ENCODE results near the gene PDE2A. TPM values are rescaled to one million over a fixed set of nuclear protein-coding genes. Genes with fewer than 3 reads are reported as not detected.

Gene PDE2A
- total and polyA plus RNA-seq, 10 of the 15 experiments (the other 5 are each of a cell fraction or from before 2014, with no cell fraction given): 0.06 to 0.15 (median 0.11) TPM; not detected in 6

DNA sequence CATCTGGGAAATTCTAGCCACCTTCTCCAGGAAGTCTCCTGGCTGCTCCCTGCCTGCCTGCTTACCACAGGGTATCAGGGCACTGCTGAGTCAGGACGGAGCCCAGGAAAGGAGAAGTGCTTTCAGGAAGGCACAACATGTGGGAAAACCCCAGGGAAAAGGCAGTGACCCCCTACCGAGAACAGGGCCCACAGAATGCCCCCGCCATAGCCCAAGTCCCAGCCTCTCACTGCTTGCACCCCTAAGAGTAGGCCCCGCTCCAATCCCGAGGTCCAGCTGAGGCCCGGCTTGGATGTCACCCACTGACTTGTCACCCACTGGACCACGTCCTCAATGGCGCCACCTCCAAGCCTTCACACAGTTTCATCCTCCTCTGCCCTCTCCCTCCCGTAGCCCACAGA, 43.9 kb upstream of the PDE2A start:
- in situ Hi-C loops (cut with MboI): no loop called here
- BruUV-seq (replicated peaks): no TSS peak
- RAD21 ChIA-PET (ENCODE audit: unreplicated experiment): interaction anchor here (1.3 to 2.0 kb wide), 3 partner anchors 10 to 76 kb away, joined by 3 to 5 read pairs (median 4); partner anchors contain the start of gene STARD10

More for the DNA sequence above, 43.9 kb upstream of the PDE2A start:
- Histone ChIP-seq H3K27me3 (replicated peaks in 1 of 2; ENCODE audit: control insufficient read depth in 2 of 2, insufficient read depth in 2 of 2, low read length in 1 of 2) (no peaks in the 10 kb centered on the region), H3K27ac (ENCODE audit: control insufficient read depth, insufficient read depth) (no peak overlapping the region), H3K9me3 (replicated peaks; ENCODE audit: control insufficient read depth, insufficient read depth, low read length) (no peaks in the 10 kb centered on the region), H2AFZ (ENCODE audit: control insufficient read depth, low read depth, low read length) (no peak overlapping the region), H3K79me2 (ENCODE audit: control insufficient read depth, insufficient read depth, low read length) (peaks cover 69% of the 10 kb centered on the region), H4K20me1 (ENCODE audit: control insufficient read depth, insufficient read depth) (peaks cover 8% of the 10 kb centered on the region), H3K4me2 (ENCODE audit: control insufficient read depth, insufficient read depth) (no peak overlapping the region; the same call in 1 of the 2 replicates), H3K9ac (ENCODE audit: control insufficient read depth, insufficient read depth, low read length) (no peak overlapping the region; the same call in 1 of the 2 replicates), H3K36me3 (ENCODE audit: control insufficient read depth in 2 of 2, insufficient read depth in 2 of 2, low read length in 1 of 2) (peaks cover 24 to 32% of the 10 kb centered on the region in 2 experiments), H3K4me1 (ENCODE audit: control insufficient read depth, insufficient read depth, low read length) (peaks cover 35% of the 10 kb centered on the region), H3K4me3 (no peak overlapping the region)
- ChIA-PET CTCF (interaction anchor here (0.6 to 18.4 kb wide), 7 partner anchors 8 to 287 kb away, joined by 3 to 469 read pairs (median 4); partner anchors contain the start of genes ARAP1, ATG16L2 and STARD10), POLR2A (interaction anchor here (1.0 kb wide), 2 partner anchors 37 to 75 kb away, joined by 3 read pairs; no protein-coding TSS in a partner anchor), SMC1A (ENCODE audit: uncharacterized antibody, unreplicated experiment) (no interaction called here)
- DNase-seq (ENCODE audit: low read depth, low spot score) (no peak), ATAC-seq (no peak), FAIRE-seq (no peak)
- WGBS (ENCODE audit: insufficient coverage, insufficient replicate concordance, low lambda C conversion rate, missing lambda C conversion rate): 59% methylated on average over 9 of the region's 9 CpGs
- TF ChIP-seq ESRRA (IDR thresholded peaks at IDR 0.05; ENCODE audit: low read length) (no peak), IKZF1 (conservative IDR thresholded peaks at IDR 0.05) (peak; percentile 26; the same call in 1 of the 2 replicates), NBN (IDR thresholded peaks at IDR 0.05) (no peak), SPI1 (IDR thresholded peaks at IDR 0.05; ENCODE audit: borderline replicate concordance, insufficient read depth, low read depth, low read length) (peak; percentile 44; the same call in 1 of the 2 replicates), FOXK2 (IDR thresholded peaks at IDR 0.05) (no peak), IKZF2 (IDR thresholded peaks at IDR 0.05) (no peak), TAF1 (IDR thresholded peaks at IDR 0.05; ENCODE audit: borderline replicate concordance, low read depth, low read length) (no peak), ATF7 (IDR thresholded peaks at IDR 0.05; ENCODE audit: low read depth) (no peak), ZZZ3 (IDR thresholded peaks at IDR 0.05; ENCODE audit: control insufficient read depth, insufficient read length, low read depth) (no peak), POLR2A (IDR thresholded peaks at IDR 0.05; ENCODE audit: low read depth, low read length) (no peak), JUND (IDR thresholded peaks at IDR 0.05; ENCODE audit: low read depth, low read length) (no peak), NR2C2 (IDR thresholded peaks at IDR 0.05; ENCODE audit: borderline replicate concordance, control insufficient read depth, insufficient read length, low read depth) (no peak), YY1 (IDR thresholded peaks at IDR 0.05; ENCODE audit: low read depth, low read length) (no peak), POLR2AphosphoS2 (IDR thresholded peaks at IDR 0.05; ENCODE audit: low read depth, low read length) (no peak), EGR1 (IDR thresholded peaks at IDR 0.05; ENCODE audit: borderline replicate concordance in 1 of 2, low read depth in 2 of 2, low read length in 2 of 2) (no peak), CEBPB (IDR thresholded peaks at IDR 0.05; ENCODE audit: borderline replicate concordance in 1 of 2, low read depth in 2 of 2, low read length in 2 of 2) (no peak)
- TF ChIP-seq, protein P1, sequence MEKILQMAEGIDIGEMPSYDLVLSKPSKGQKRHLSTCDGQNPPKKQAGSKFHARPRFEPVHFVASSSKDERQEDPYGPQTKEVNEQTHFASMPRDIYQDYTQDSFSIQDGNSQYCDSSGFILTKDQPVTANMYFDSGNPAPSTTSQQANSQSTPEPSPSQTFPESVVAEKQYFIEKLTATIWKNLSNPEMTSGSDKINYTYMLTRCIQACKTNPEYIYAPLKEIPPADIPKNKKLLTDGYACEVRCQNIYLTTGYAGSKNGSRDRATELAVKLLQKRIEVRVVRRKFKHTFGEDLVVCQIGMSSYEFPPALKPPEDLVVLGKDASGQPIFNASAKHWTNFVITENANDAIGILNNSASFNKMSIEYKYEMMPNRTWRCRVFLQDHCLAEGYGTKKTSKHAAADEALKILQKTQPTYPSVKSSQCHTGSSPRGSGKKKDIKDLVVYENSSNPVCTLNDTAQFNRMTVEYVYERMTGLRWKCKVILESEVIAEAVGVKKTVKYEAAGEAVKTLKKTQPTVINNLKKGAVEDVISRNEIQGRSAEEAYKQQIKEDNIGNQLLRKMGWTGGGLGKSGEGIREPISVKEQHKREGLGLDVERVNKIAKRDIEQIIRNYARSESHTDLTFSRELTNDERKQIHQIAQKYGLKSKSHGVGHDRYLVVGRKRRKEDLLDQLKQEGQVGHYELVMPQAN (conservative IDR thresholded peaks at IDR 0.05): no peak
- intact Hi-C loops (cut with micrococcal nuclease; ENCODE audit: unreplicated experiment): no loop called here
